OCI-M2 (cell line): ENCODE measurements around the gene RNF224.

ENCODE experiments used
- DNase-seq: peaks from one replicate; lab custom pipeline; 2025; ENCODE audit not compliant: unreplicated experiment; lab: John Stamatoyannopoulos, UW

The RNF224 gene

DNA sequence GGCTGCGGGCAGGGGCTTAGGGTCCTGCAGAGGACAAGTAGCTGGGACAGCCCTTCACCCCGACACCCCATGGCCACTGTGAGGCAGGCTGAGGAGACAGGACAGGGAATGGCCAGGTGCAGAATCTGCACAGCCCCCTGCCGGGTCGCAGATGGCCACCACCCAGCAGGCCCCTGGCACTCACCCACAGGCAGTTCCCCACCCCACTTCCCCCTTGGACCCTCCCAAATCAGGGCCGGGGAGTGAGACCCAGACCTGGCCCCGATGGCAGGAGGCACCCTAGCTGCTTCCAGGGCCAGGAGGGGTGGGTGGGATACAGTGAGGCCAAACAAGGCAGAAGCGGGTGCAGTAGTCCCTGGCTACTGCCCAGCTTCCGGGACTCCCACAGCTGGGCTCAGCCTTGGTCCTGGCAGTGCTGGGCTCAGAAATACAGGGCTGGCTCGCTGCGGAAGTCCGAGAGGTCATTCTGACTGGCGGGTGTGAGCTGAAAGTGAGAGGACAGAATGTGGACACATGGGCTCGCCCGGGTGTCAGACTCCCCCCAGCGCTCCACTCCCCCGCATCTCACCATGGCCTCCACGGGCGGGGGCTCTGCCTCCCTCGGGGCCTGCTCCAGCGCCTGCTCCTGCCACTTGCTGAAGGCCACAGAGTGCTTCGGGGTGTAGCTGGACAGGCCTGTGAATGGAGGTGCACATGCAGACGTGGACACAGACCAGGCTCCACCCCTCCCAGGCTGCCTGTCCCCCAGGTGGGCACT is 35.4 kb upstream of the RNF224 start:
- no peak for DNase-seq

- no peak for DNase-seq
These were observed 34.9 kb upstream of the RNF224 start for GRCh38 chr9:137192448-137192780.

GRCh38 chr9:137192859-137193258 is 34.4 kb upstream of the RNF224 start:
- DNase-seq = no peak

- DNase-seq = no peak
These were observed 33.5 kb upstream of the RNF224 start for GRCh38 chr9:137193771-137194170.

DNA sequence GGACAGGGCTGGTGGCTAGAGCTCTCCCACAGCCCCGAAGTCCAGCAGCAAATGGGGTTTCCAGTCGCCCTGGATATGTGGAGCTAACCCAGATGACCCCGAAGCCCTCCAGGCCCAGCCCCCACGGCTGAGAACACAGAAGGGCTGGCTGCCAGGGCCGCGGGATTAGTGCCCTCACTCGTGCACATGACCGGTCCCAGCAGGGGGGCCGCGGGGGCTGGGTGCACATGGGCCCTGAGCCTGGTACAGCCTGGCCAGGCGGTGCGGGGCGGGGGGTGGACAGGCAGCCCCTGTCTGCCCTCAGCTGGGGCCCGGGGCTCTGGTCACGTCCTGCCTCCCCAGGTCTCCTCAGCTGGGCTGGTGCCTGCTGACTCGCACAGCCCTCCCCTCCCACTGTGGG is 32.9 kb upstream of the RNF224 start:
- DNase-seq = no peak

GRCh38 chr9:137194909-137195308 is 32.4 kb upstream of the RNF224 start:
- DNase-seq = no peak

GRCh38 chr9:137195525-137196220 is 31.6 kb upstream of the RNF224 start:
- DNase-seq = no peak

- no peak for DNase-seq
These were observed 29.0 kb upstream of the RNF224 start for GRCh38 chr9:137198051-137198901.

- DNase-seq = no peak
These were observed 28.4 kb upstream of the RNF224 start for GRCh38 chr9:137198902-137199283.

- no peak for DNase-seq
These were observed 27.7 kb upstream of the RNF224 start for GRCh38 chr9:137199411-137200121.

DNA sequence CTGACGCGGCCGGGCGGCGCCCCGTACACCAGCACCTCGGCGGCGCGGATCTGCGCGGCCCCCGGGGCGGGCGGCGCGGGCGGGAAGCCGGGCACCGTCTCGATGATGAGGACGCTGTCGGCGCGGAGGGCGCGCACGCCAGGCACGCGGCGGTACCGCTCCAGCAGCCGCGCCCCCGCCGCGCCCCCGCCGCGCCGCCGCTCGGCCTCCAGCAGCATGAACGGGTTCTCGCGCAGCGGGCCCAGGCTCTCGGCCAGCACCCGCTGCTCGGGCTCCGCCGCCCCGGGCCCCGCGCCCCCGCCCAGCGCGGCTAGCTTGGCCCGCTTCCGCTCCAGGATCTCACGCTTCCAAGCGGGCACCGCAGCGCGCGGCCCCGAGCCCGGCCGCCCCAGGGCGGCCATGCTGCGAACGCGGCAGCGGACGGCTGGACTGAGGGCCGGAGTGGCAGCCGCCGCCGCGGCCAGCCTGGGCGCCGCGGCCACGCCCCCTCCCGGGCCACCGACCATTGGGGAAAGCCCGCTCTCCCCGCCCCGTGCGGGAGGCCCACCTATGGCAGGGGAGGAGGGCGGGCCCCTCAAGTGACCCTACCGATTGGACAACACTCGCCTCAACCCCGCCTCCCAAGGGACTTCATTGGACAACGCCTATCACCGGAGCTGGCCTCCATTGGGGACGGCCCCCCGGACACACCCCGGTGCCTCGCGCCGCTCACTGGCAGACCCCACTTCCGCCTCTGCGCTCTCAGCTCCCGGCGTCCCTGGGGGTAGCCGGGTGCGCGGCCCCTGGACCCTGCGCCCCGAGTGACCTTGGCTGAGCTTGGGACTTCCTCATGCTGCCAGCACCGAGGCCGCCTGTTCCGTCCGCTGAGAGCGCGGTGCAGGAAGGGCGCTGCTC is 26.7 kb upstream of the RNF224 start, which contains the start of gene TPRN:
TPRN (minus strand) TSS at position 431 of the 894 bp plus-strand sequence; CDS start at position 401, 30 bp downstream.
- DNase-seq = peak; percentile 93

DNA sequence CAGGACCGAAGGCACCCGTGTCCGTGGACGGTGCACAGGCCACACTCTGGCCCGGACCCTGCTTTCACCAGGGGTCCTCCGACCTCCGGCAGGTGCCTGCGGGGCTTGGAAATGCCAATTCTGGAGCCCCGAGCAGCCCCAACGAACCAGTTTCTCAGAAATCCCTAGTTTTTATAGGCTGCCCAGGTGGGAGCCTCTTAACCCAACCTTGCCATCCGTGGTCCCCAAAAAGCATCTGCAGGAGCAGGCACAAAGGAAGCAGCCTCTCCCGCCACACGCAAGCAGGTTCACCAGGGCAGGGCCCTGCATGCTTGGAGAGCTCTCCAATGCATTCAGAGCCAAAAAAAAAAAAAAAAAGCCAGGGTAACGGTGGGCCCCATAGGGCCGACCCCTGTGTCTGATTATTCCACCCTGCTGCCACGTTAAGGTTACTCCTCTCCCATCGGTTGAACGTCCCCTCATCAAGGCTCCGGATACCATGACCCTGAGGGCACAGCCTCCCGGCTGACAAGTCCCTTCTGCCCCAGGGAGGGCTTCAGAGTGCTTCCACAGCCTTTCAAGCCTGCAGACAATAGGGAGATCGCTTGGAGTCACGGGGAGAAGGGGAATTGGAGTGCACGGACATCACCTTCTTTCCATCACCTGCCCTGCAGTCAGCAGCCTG is 26.0 kb upstream of the RNF224 start:
- no peak for DNase-seq

GRCh38 chr9:137202966-137203365 is 24.3 kb upstream of the RNF224 start:
- no peak for DNase-seq

GRCh38 chr9:137204731-137205125 is 22.6 kb upstream of the RNF224 start:
- no peak for DNase-seq

DNA sequence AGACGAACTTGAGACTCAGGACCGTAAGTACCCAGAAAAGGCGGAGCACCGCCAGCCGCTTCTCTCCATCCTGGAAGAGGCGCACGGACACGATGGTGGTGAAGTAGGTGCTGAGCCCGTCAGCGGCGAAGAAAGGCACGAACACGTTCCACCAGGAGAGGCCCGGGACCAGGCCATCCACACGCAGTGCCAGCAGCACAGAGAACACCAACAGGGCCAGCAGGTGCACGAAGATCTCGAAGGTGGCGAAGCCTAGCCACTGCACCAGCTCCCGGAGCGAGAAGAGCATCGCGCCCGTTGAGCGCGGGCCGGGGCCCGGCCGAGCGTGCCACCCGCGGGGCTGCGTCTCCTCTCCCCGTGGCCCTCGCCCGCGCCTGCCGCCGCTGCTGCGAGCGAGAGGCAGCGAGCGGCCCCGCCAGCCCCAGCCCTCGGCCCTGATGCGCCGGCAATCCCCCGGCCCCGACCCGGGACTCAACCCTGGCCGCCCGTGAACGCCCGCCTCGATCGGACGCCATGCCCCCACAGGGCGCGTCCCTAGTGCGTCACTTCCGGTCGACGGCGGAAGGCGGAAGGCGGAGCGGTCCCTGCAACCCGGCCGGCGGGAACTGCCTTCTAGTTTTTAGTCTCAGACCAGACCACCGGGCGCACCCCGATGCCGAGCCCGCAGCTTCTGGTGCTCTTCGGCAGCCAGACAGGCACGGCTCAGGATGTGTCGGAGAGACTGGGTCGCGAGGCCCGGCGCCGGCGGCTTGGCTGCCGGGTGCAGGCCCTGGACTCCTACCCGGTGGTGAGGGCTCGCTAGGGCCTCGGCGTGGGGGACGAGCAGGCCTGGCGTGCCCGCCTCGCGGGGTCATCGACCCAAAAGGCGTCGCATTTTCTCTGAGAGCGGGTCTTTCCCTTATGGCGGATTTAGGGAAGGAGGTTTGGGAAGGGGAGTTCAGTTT is 21.9 kb upstream of the RNF224 start, which contains the start of the genes NDOR1 and TMEM203:
NDOR1 (plus strand) TSS at position 575 of the 944 bp plus-strand sequence; CDS start at position 653, 78 bp downstream.
TMEM203 (minus strand) TSS at position 523 of the 944 bp plus-strand sequence; CDS start at position 289, 234 bp downstream.
- DNase-seq = no peak

DNA sequence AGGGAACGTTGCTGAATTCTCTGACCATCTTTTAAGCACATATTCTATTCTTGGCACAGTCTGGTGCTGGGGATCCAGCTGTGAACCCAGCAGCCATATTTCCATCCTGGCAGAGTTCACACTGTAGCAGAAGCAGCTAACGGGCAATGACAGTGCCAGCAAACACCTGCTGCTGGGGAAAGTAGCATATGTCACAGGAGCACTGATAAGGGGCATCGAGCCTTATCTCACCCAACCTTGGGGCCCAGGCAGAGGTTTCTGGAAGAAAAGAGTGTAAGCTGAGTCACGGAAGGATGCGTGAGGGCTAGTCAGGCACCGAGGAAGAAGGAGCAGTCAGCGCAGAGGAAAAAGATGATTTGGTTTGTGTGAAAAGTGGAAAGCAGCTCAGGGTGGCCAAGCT is 20.7 kb upstream of the RNF224 start:
- DNase-seq = no peak

DNA sequence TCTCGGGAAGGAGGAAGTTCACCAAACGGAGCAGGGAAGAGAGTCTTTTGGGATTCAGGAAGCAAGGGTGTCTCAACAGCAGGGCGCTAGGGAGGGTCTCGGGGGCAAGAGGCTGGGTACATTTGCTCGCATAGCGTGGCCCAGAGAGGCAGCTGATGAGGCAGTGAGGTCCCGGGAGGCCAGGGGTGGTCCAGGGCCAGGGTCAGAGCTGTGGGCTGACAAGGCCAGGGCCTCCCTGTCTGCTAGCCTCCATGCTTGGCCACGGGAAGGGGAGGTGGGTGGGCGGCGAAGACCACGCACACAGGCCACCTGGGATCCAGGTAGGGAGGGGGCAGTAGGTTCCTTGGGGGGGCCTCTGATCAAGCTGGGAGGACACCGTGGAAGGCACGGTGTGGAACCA is 15.8 kb upstream of the RNF224 start:
- DNase-seq = no peak

DNA sequence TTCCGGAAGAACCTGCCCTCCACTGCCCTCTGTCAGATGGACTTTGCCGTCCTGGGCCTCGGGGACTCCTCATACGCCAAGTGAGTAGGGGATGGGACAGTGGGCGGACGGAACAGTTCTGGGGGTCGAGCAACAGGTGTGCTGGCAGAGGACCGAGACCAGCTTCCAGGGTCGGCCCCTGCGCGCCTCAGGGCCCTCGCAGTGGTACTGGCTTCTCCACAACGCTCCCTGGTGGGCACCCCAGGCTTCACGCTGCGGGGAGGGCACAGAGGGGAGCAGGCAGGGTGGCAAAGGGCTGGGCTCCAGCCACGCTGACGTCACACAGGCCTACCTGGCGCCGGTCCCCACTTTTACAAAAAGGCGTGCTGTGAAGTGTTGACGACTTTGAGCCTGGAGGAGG is 14.8 kb upstream of the RNF224 start:
- DNase-seq = no peak
